ENCODE measurements around the gene HIVEP3. TPM values are rescaled to one million over a fixed set of nuclear protein-coding genes. Genes with fewer than 3 reads are reported as not detected.

The HIVEP3 gene
- total RNA-seq, 4 donors from 2014 or later: 3.2 to 11.0 (median 4.2) TPM

DNA sequence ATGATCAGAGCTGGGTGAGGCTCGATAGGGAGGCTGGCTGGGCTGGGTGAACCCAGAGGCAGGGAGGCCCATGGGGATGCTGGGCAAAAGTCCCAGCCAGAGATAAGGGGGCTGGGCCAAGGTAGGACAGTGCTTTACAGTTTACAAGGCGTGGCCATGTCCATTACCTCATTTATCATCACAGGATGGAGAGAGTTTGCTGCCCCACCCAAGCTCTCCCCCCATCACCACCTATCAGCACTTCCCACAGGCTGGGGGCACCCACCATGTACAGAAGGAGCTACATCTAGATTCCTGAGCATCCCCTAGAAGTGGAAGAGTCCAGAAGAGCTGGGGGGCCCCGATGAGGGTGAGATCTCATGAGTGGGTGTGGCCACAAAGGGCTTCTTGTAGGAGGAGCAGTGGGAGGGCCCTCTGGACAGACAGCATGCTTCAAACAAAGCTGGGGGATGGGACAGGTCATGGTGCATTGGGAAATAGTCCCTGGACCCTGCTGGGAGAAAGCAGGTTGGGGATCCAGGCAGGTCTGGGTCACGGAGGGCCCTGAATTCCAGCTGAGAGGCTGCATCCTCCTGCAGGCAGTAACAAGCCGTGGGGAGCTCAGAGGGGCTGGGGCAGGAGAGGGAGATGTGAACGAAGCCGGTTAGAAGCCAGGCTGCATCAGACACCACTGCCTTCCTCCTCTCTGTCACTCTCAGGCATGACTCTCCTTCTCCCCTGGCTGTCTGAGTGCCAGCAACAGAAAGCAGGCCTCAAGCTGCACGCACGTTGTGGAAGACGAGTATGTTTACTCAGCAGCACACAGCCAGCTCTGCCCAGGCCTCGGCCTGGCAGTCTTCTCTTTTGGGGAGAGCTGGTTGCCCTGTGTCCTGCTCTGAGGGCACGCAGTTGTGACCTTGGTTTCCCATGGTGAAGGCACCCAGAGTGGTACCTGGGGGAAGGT, 202.3 kb downstream of the HIVEP3 start:
- Histone ChIP-seq H3K27ac (no peak overlapping the region), H3K4me1 (peaks cover 0 to 14% (median 0%) of the 10 kb centered on the region in 3 donors), H3K9me3 (no peaks in the 10 kb centered on the region), H3K4me3 (no peak overlapping the region), H3K27me3 (no peaks in the 10 kb centered on the region), H3K36me3 (no peaks in the 10 kb centered on the region)
- intact Hi-C loops (cut with DNase I): no loop called here
- 67 to 73% methylated on average over 8 to 11 of the region's 12 CpGs for WGBS, 2 donors
- no peak for DNase-seq
- no peak for TF ChIP-seq POLR2A (IDR thresholded peaks at IDR 0.05)
- TF ChIP-seq, protein P1, sequence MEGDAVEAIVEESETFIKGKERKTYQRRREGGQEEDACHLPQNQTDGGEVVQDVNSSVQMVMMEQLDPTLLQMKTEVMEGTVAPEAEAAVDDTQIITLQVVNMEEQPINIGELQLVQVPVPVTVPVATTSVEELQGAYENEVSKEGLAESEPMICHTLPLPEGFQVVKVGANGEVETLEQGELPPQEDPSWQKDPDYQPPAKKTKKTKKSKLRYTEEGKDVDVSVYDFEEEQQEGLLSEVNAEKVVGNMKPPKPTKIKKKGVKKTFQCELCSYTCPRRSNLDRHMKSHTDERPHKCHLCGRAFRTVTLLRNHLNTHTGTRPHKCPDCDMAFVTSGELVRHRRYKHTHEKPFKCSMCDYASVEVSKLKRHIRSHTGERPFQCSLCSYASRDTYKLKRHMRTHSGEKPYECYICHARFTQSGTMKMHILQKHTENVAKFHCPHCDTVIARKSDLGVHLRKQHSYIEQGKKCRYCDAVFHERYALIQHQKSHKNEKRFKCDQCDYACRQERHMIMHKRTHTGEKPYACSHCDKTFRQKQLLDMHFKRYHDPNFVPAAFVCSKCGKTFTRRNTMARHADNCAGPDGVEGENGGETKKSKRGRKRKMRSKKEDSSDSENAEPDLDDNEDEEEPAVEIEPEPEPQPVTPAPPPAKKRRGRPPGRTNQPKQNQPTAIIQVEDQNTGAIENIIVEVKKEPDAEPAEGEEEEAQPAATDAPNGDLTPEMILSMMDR (IDR thresholded peaks at IDR 0.05): no peak

DNA sequence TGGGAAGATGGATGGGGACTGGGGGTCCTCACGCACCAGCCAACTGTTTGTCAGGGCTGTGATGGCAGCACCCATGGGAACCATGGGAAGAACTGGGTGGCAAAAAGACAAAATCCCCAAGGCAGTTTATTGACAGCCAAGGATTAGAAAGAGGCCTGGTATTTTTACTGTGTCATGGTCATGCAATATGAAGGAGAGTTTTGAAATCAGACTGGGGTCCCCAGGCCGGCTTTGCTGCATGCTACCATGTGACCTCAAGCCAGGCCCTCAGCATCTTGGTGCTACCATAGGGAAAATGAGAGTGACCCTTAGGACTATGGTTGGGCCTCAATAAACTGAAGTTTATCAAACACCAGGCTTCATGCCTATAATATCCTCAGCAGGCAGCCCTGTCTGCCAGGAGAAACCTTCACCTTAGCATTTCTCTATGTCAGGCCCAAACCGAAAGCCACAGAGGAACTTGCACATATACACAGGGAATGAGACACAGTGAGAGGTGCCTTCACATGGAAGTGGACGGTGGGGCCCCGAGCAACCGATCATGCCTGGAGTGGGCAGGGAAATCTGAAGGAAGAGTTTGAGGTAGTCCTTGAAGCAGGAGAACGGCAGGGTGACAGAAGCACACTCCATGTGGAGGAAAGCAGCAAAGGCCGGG, 203.2 kb downstream of the HIVEP3 start:
- intact Hi-C loops (cut with DNase I): no loop called here
- DNase-seq: no peak
- Histone ChIP-seq H3K9me3 (no peaks in the 10 kb centered on the region), H3K27ac (no peak overlapping the region), H3K4me1 (peaks cover 0 to 14% (median 0%) of the 10 kb centered on the region in 3 donors), H3K27me3 (no peaks in the 10 kb centered on the region), H3K4me3 (no peak overlapping the region), H3K36me3 (no peaks in the 10 kb centered on the region)
- WGBS, 2 donors: 89 to 92% methylated on average over 6 to 8 of the region's 8 CpGs
- TF ChIP-seq POLR2A (IDR thresholded peaks at IDR 0.05): no peak
- TF ChIP-seq, protein P1 (IDR thresholded peaks at IDR 0.05): no peak

DNA sequence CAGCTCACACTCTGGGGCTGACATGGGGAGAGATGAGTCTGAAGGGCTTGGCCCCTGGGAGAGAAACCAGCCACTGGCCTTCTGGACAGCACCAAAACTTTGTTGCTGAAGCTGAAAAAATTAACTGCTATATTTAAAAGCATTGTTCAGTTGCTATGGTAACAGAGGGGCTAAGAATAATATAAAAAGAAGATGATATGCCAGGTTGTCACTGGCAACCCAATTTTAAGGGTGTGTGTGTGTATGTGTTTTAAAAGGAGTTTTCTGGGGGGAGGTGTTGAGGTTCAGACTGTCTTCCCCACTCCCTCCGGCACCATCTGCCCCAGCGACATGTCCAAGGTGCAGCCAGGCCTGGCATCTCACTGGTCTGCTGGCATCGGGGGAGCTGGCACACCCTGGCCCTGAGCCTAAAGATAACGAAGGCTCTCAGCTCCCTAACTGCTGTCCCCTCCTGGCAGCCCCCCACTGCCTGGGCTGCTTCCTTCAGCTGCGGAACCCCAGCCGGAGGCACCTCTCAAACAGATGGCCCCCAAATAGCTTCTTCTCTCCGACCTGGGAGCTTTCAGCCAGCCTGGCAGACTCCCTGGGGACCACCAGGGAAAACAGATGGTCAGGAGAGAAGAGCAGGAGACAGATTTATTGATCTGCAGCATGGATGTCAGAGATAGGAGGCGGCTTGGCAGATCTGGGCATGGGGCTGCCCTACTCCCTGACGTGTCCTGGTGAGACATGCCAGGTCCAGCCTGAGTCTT, 203.9 kb downstream of the HIVEP3 start:
- DNase-seq: no peak
- Histone ChIP-seq H3K27ac (no peak overlapping the region), H3K27me3 (no peaks in the 10 kb centered on the region), H3K36me3 (no peaks in the 10 kb centered on the region), H3K4me3 (no peak overlapping the region), H3K9me3 (no peaks in the 10 kb centered on the region), H3K4me1 (peaks cover 0 to 14% (median 0%) of the 10 kb centered on the region in 3 donors)
- TF ChIP-seq, protein P1 (IDR thresholded peaks at IDR 0.05): no peak
- TF ChIP-seq POLR2A (IDR thresholded peaks at IDR 0.05): no peak
- WGBS, 2 donors: 77 to 93% methylated on average over 2 to 3 of the region's 9 CpGs
- intact Hi-C loops (cut with DNase I): no loop called here

DNA sequence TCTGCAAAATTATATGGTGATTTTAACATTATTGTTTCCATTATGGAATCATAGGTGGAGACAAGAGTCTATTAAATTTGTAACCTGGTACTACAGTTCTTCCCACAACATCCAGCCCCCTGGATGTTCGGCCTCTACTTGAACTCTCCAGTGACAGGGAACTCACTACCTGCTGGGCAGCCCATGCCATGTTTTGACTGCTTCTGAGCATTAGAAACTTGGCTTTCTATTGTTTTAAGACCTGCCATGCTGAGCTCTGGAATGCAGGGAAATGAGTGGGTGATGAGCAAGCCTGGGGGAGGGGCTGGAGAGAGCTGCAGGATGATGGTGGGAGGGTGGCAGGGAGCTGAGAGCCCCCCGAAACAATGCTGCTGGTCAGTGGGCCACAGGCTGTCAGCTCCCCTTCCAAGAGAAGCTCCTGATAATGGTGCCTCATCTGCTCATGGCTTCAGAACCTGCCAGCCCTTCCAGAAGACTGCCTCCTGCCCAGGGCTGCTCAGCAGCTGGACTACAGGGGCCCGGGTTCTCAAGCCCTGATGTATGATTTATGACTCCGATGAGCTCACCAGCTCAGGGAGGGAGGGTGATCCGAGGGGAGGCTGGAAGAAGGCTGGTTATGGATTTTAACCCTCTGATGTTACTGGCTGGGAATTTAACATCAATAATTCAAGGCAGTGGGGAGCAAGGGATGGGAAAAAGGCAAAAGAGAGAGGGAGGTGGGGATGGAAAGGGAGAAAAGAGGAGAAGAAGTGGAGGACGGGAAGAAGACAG, 205.0 kb downstream of the HIVEP3 start:
- peaks cover 0 to 11% (median 0%) of the 10 kb centered on the region in 3 donors for H3K4me1 ChIP-seq
- 59 to 67% methylated on average over 4 to 5 of the region's 6 CpGs for WGBS, 2 donors
- no peak overlapping the region for H3K27ac ChIP-seq
- DNase-seq: no peak
- H3K27me3 ChIP-seq: no peaks in the 10 kb centered on the region
- TF ChIP-seq, protein P1 (IDR thresholded peaks at IDR 0.05): no peak
- no peak for TF ChIP-seq POLR2A (IDR thresholded peaks at IDR 0.05)
- intact Hi-C loops (cut with DNase I): no loop called here
- H3K9me3 ChIP-seq: no peaks in the 10 kb centered on the region
- no peak overlapping the region for H3K4me3 ChIP-seq
- no peaks in the 10 kb centered on the region for H3K36me3 ChIP-seq

Measured in esophagus squamous epithelium (tissue), 5 donors.